DOHH2 (cell line): Measurements from ENCODE around the gene IZUMO1.

Experiments used
- CTCF ChIP-seq: fragments of 200-600 bp; sonication (generic); IDR thresholded peaks from one replicate; pipeline ENCODE4 v1.5.1; 2014; ENCODE audit warnings: antibody characterized with exemption, mild to moderate bottlenecking, low read depth, low read length; ENCODE audit not compliant: poor library complexity, severe bottlenecking
- EZH2phosphoT487 ChIP-seq: fragments of 200-600 bp; sonication (generic); IDR thresholded peaks from 2 replicates; pipeline ENCODE4 v1.6.1; 2017; ENCODE audit warnings: borderline replicate concordance, mild to moderate bottlenecking, antibody characterized with exemption, low read length, moderate library complexity, mixed read lengths

GRCh38 chr19:48716562-48717291 lies 30.0 kb downstream of the IZUMO1 start:
- TF ChIP-seq CTCF (no peak), EZH2phosphoT487 (no peak)
